Effector memory CD4-positive, alpha-beta T cell (primary cell): Measurements from ENCODE around the gene TTLL11.

Experiments used
- DNase-seq, 3 donors: peaks; one replicate each; pipeline ENCODE4 v3.0.0-alpha.2; 2020
- H3K27ac ChIP-seq: 2 replicates; pipeline ENCODE4 v1.7.0; 2013; ENCODE audit warnings: mild to moderate bottlenecking, low read length, moderate library complexity; ENCODE audit not compliant: insufficient read depth, poor library complexity, severe bottlenecking
- H3K27me3 ChIP-seq: replicated peaks from 2 replicates; pipeline ENCODE4 v1.7.0; 2013; ENCODE audit warnings: mild to moderate bottlenecking, low read length; ENCODE audit not compliant: insufficient read depth, control insufficient read depth, poor library complexity, severe bottlenecking
- H3K36me3 ChIP-seq: 2 replicates; pipeline ENCODE4 v1.7.0; 2013; ENCODE audit warnings: mild to moderate bottlenecking, low read length, moderate library complexity; ENCODE audit not compliant: control insufficient read depth, insufficient read depth
- H3K4me1 ChIP-seq: 2 replicates; pipeline ENCODE4 v1.7.0; 2013; ENCODE audit warnings: low read length, mild to moderate bottlenecking; ENCODE audit not compliant: control insufficient read depth, insufficient read depth, poor library complexity, severe bottlenecking
- H3K4me3 ChIP-seq: 2 replicates; pipeline ENCODE4 v1.7.0; 2013; ENCODE audit warnings: low read length, low read depth, mild to moderate bottlenecking; ENCODE audit not compliant: insufficient read depth, poor library complexity, severe bottlenecking
- H3K9me3 ChIP-seq: 2 replicates; pipeline ENCODE4 v1.7.0; 2013; ENCODE audit warnings: mild to moderate bottlenecking, low read length, moderate library complexity; ENCODE audit not compliant: control insufficient read depth

The TTLL11 gene

DNA sequence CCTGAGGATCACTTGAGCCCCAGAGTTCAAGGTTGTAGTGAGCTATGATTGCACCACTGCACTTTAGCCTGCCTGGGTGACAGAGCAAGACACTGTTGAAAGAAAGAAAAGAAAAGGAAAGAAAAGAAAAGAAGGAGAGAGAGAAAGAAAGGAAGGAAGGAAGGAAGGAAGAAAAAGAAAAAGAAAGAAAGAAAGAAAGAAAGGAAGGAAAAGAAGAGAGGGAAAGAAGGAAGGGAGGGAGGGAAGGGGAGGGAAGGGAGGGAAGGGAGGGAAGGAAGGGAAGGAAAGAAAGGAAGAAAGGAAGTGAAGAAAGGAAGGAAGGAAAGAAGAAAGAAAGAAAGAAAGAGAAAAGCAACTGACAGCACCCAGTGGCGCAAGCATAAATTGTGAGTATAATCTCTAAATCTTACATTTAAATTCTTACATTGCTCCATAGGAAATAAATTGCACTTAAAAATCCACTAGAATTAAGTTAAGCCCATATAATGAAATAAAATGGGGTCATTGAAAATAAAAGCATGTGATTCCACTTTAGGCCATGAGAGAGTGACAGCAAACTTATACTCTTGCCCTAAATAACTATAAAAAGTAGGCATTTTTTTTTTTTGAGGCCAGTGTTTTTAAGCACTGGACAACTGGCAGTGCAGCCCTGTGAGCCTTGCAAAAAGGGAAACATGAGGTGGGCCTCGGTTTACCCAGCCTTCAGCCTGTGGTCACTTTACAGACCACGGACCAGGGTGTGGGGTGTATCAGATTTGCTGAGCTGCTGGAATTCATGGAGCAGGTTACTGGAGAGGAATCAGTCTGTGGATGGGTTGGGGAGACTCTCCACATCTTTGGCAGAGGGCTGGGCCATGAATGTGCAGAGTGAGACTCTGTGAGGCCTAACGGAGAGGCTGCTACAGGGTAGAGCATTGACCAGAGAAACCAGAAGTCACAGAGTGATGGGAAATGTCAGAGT lies 175.5 kb downstream of the TTLL11 start:
- Histone ChIP-seq H3K36me3 (no peaks in the 10 kb centered on the region), H3K9me3 (no peaks in the 10 kb centered on the region), H3K4me3 (no peak overlapping the region), H3K4me1 (no peaks in the 10 kb centered on the region), H3K27me3 (no peaks in the 10 kb centered on the region), H3K27ac (no peak overlapping the region)
- no peak for DNase-seq

DNA sequence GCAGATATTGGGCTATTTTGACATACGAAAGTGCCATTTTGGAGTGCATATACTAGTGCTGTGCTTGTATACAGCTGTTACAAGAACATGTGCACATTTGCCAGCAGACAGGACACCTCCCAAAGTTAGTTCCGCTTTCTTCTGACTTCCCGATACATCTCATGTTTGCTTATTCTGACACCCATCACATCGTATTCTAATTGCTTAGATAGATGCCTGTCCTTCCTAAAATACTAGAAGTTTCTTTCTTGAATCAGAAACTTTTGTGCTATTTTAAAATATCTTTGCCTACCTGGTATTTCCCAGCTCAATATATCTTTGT lies 177.8 kb downstream of the TTLL11 start:
- H3K27ac ChIP-seq, result no peak overlapping the region

GRCh38 chr9:121914604-121915303 lies 178.4 kb downstream of the TTLL11 start:
- Histone ChIP-seq H3K36me3 (no peaks in the 10 kb centered on the region), H3K4me1 (no peaks in the 10 kb centered on the region), H3K4me3 (no peak overlapping the region), H3K27ac (no peak overlapping the region), H3K27me3 (no peaks in the 10 kb centered on the region), H3K9me3 (no peaks in the 10 kb centered on the region)
- DNase-seq, result no peak

More for the DNA sequence above, 177.8 kb downstream of the TTLL11 start:
- Histone ChIP-seq H3K4me1 (no peaks in the 10 kb centered on the region), H3K4me3 (no peak overlapping the region), H3K27me3 (no peaks in the 10 kb centered on the region), H3K9me3 (no peaks in the 10 kb centered on the region), H3K36me3 (no peaks in the 10 kb centered on the region)
- DNase-seq, result no peak

GRCh38 chr9:121914017-121914595 lies 179.0 kb downstream of the TTLL11 start:
- H3K9me3 ChIP-seq, result no peaks in the 10 kb centered on the region
- no peaks in the 10 kb centered on the region for H3K27me3 ChIP-seq
- no peak overlapping the region for H3K4me3 ChIP-seq
- DNase-seq, result no peak
- no peaks in the 10 kb centered on the region for H3K4me1 ChIP-seq
- H3K36me3 ChIP-seq, result no peaks in the 10 kb centered on the region
- H3K27ac ChIP-seq, result no peak overlapping the region

DNA sequence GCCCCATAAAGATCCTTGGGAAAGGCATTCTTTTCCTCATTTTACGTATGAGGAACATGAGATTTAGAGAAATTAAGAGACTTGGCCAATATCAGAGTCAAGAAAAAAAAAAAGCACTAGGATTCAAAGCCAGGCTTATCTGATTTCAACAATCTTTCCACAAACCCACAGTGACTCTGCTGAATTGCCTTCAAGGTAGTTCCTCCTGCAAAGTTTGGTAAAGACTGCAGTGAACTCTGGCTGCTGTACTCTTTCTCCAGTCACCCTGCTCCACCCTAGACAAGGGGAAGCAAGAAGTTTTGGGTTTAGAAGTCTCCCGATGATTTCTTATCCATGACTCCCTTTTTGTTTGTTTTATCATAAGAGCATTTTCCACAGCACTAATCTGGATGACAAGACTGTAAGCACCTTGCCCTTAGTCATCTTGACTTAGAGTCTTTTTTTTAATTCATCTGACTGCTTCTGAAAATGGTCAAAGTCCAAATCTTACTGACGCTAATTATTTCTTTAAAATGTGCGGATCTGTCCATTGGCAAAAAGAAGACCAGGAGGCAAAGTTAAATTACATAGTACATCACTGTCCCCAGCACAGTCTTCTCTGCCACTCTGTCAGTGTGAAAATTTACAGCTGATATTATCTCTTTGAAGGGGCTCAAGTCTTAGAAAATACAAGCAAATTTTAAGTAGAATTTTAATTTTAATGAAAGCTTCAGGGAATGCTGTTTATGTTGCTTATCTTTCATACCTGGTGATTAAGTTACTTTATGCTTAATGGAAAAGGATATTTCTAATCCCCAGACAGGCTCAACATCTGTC lies 180.1 kb downstream of the TTLL11 start:
- Histone ChIP-seq H3K9me3 (no peaks in the 10 kb centered on the region), H3K36me3 (no peaks in the 10 kb centered on the region), H3K4me3 (no peak overlapping the region), H3K4me1 (no peaks in the 10 kb centered on the region), H3K27ac (no peak overlapping the region), H3K27me3 (no peaks in the 10 kb centered on the region)
- DNase-seq, result no peak

DNA sequence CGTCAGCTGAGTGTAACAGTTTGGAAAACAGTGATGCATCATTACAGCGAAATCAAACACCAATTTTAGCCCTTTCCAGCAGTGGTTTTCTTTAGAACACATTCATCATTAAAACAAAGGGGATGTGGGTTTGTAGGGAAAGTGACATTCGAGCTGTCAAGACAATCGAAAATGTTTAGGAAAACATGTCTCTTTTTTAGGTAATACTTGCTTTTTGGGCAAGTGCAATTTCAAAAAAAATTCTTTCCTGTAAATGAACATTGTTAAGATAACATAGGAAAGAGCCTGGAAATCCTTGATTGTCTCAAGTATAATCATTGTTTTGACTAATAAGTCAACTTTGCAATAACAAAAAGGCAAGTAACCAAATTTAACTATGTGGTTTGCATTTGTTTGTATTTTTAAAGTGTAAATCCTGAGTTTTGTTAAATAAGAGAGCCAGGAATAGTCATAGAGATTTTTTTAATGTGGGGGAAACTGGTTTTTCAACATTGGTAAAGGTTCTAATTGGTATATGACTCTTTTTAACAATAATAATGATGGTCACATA lies 182.5 kb downstream of the TTLL11 start:
- Histone ChIP-seq H3K36me3 (no peaks in the 10 kb centered on the region), H3K27ac (no peak overlapping the region), H3K4me3 (no peak overlapping the region), H3K4me1 (no peaks in the 10 kb centered on the region), H3K9me3 (no peaks in the 10 kb centered on the region), H3K27me3 (no peaks in the 10 kb centered on the region)
- DNase-seq, result no peak

- no peaks in the 10 kb centered on the region for H3K9me3 ChIP-seq
These were observed 184.0 kb downstream of the TTLL11 start for GRCh38 chr9:121909111-121909510.

GRCh38 chr9:121906074-121906870 lies 186.8 kb downstream of the TTLL11 start:
- H3K36me3 ChIP-seq, result no peaks in the 10 kb centered on the region
- no peak overlapping the region for H3K4me3 ChIP-seq
- H3K27ac ChIP-seq, result no peak overlapping the region
- no peaks in the 10 kb centered on the region for H3K27me3 ChIP-seq
- H3K4me1 ChIP-seq, result no peaks in the 10 kb centered on the region
- DNase-seq, result no peak
- H3K9me3 ChIP-seq, result no peaks in the 10 kb centered on the region

More at GRCh38 chr9:121909111-121909510, 184.0 kb downstream of the TTLL11 start:
- H3K36me3 ChIP-seq, result no peaks in the 10 kb centered on the region
- H3K4me3 ChIP-seq, result no peak overlapping the region
- H3K27me3 ChIP-seq, result no peaks in the 10 kb centered on the region
- no peak overlapping the region for H3K27ac ChIP-seq
- H3K4me1 ChIP-seq, result no peaks in the 10 kb centered on the region
- no peak for DNase-seq
